Choroid plexus epithelial cell (primary cell): ENCODE results near the gene LGR4.

Experiments used
- DNase-seq: peaks from one replicate; pipeline ENCODE4 v3.0.0-alpha.2; 2010; ENCODE audit warnings: low read depth
- H3K4me3 ChIP-seq: 2 replicates; pipeline ENCODE4 v1.5.1; 2011; ENCODE audit warnings: low read depth, mild to moderate bottlenecking, control low read depth, low read length, moderate library complexity
- CTCF ChIP-seq: conservative IDR thresholded peaks from 2 replicates; pipeline ENCODE4 v1.5.1; 2011; ENCODE audit warnings: low read depth, mild to moderate bottlenecking, control low read depth, inconsistent platforms, low read length, moderate library complexity

LGR4 gene

GRCh38 chr11:27380771-27381170 lies 91.8 kb downstream of the LGR4 start:
- no peak for TF ChIP-seq CTCF
- H3K4me3 ChIP-seq, result no peak overlapping the region
- DNase-seq, result no peak

- no peak for DNase-seq
- H3K4me3 ChIP-seq, result no peak overlapping the region
- no peak for TF ChIP-seq CTCF
Observed at GRCh38 chr11:27379449-27379848, 93.1 kb downstream of the LGR4 start.

GRCh38 chr11:27375370-27375769 lies 97.2 kb downstream of the LGR4 start:
- H3K4me3 ChIP-seq, result no peak overlapping the region
- no peak for TF ChIP-seq CTCF
- no peak for DNase-seq

- H3K4me3 ChIP-seq, result no peak overlapping the region
- no peak for DNase-seq
- no peak for TF ChIP-seq CTCF
Observed at GRCh38 chr11:27373856-27374602, 98.6 kb downstream of the LGR4 start.

- DNase-seq, result no peak
- TF ChIP-seq CTCF, result no peak
- H3K4me3 ChIP-seq, result no peak overlapping the region
Observed at GRCh38 chr11:27373392-27373791, 99.2 kb downstream of the LGR4 start.

GRCh38 chr11:27372164-27372563 lies 100.4 kb downstream of the LGR4 start:
- DNase-seq, result no peak
- H3K4me3 ChIP-seq, result no peak overlapping the region
- TF ChIP-seq CTCF, result no peak

GRCh38 chr11:27371489-27371888 lies 101.1 kb downstream of the LGR4 start:
- TF ChIP-seq CTCF, result no peak
- DNase-seq, result no peak
- H3K4me3 ChIP-seq, result no peak overlapping the region
